ENCODE results near the gene CREM.

Gene CREM

DNA sequence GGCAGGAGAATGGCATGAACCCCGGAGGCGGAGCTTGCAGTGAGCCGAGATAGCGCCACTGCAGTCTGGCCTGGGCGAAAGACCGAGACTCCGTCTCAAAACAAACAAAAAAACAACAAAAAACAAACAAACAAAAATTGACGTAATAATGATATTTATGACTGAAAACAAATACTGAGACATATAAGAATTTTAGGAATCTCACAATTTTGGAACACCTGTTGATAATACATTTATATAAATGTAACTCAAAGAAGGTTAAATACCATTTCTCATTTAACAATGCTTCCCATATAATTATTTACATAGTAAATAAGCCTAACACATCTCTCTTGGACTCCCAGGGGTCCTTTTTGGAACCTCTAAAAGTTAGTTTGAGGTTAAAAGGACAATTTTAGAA, 107.4 kb downstream of the CREM start:
- Mint-ChIP-seq H3K27ac (no peak overlapping the region), H3K4me3 (no peak overlapping the region), H3K36me3 (ENCODE audit: low read depth) (no peaks in the 10 kb centered on the region), H3K27me3 (ENCODE audit: low read depth, poor library complexity) (no peaks in the 10 kb centered on the region), H3K9me3 (no peaks in the 10 kb centered on the region), H3K4me1 (peaks cover 11% of the 10 kb centered on the region)
- DNase-seq, result no peak
- TF ChIP-seq, protein P1, sequence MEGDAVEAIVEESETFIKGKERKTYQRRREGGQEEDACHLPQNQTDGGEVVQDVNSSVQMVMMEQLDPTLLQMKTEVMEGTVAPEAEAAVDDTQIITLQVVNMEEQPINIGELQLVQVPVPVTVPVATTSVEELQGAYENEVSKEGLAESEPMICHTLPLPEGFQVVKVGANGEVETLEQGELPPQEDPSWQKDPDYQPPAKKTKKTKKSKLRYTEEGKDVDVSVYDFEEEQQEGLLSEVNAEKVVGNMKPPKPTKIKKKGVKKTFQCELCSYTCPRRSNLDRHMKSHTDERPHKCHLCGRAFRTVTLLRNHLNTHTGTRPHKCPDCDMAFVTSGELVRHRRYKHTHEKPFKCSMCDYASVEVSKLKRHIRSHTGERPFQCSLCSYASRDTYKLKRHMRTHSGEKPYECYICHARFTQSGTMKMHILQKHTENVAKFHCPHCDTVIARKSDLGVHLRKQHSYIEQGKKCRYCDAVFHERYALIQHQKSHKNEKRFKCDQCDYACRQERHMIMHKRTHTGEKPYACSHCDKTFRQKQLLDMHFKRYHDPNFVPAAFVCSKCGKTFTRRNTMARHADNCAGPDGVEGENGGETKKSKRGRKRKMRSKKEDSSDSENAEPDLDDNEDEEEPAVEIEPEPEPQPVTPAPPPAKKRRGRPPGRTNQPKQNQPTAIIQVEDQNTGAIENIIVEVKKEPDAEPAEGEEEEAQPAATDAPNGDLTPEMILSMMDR (IDR thresholded peaks at IDR 0.05), result no peak

DNA sequence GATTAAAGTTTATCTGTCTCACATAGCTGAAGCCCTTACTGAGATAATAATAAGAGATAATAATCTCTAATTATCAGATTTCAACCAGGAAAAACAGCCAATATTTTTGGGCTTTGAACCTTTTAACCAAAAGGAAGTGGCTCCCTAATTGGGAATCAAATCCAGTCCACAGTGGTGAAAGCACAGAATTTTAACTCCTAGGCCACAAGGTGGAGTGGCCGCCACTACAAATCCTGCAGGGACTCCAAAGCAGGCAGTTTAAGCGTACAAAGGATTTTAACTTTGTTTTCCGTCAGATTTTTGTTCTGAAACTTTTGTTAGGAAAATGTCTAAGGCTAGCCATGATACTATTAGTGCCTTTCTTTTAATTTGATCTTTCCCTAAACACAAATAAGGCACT, 110.1 kb downstream of the CREM start:
- Mint-ChIP-seq H3K27me3 (ENCODE audit: low read depth, poor library complexity) (no peaks in the 10 kb centered on the region), H3K4me1 (peaks cover 11% of the 10 kb centered on the region), H3K4me3 (no peak overlapping the region), H3K36me3 (ENCODE audit: low read depth) (no peaks in the 10 kb centered on the region), H3K27ac (no peak overlapping the region), H3K9me3 (no peaks in the 10 kb centered on the region)
- TF ChIP-seq, protein P1 (IDR thresholded peaks at IDR 0.05), result peak; percentile 32
- no peak for DNase-seq

DNA sequence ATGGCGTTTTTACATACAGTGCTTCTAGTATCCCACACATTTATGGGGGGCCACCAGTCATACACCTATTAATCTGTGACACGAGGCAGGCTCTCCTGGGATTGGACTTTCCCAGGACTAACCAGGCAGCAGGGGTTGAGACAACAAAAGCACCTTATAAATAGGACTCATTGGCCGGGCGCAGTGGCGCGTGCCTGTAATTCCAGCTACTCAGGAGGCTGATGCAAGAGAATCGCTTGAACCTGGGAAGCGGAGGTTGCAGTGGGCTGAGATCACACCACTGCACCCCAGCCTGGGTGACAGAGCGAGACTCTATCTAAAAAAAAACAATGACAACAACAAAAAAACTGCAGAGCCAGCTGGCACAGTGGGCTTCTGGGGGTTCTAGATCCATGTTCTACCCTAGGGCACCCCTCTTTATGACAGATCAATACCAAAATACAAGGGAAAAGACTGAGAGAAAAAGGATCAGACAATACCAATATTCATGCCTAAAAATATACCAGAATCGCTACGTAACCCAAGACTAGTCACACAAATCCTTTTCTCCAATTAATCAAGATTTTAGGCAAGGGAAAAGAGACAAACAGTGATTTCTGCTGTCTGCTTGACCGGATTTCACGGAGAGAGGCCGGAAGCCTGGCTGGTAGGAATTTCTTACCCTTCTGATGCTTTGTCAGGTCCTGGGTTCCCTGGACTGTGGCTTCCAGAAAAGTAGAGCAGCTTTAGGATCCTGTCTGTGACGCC, 111.3 kb downstream of the CREM start:
- no peaks in the 10 kb centered on the region for H3K9me3 Mint-ChIP-seq
- no peaks in the 10 kb centered on the region for H3K36me3 Mint-ChIP-seq (ENCODE audit: low read depth)
- TF ChIP-seq, protein P1 (IDR thresholded peaks at IDR 0.05), result no peak
- H3K27ac Mint-ChIP-seq, result peak overlapping the region; percentile 24
- peaks cover 11% of the 10 kb centered on the region for H3K4me1 Mint-ChIP-seq
- no peaks in the 10 kb centered on the region for H3K27me3 Mint-ChIP-seq (ENCODE audit: low read depth, poor library complexity)
- no peak overlapping the region for H3K4me3 Mint-ChIP-seq
- no peak for DNase-seq

DNA sequence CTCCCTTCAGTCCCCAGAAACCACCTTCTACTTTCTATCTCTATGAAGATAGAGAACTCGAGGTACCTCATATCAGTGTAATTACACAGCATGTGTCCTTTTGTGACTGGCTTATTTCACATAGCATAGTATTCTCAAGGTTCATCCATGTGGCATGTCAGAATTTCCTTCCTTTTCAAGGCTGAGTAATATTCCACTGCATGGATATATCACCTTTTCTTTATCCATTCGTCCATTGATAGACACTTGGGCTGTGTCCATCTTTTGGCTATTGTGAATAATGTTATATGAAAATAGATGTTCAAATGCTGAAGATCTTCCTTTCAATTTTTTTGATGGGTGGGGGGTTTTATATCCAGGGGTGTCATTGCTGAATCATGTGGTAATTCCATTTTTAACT, 117.9 kb downstream of the CREM start:
- Mint-ChIP-seq H3K27ac (no peak overlapping the region), H3K4me1 (peaks cover 12% of the 10 kb centered on the region), H3K27me3 (ENCODE audit: low read depth, poor library complexity) (peaks cover 4% of the 10 kb centered on the region), H3K4me3 (no peak overlapping the region), H3K36me3 (ENCODE audit: low read depth) (no peaks in the 10 kb centered on the region), H3K9me3 (no peaks in the 10 kb centered on the region)
- DNase-seq, result no peak
- TF ChIP-seq, protein P1 (IDR thresholded peaks at IDR 0.05), result no peak

DNA sequence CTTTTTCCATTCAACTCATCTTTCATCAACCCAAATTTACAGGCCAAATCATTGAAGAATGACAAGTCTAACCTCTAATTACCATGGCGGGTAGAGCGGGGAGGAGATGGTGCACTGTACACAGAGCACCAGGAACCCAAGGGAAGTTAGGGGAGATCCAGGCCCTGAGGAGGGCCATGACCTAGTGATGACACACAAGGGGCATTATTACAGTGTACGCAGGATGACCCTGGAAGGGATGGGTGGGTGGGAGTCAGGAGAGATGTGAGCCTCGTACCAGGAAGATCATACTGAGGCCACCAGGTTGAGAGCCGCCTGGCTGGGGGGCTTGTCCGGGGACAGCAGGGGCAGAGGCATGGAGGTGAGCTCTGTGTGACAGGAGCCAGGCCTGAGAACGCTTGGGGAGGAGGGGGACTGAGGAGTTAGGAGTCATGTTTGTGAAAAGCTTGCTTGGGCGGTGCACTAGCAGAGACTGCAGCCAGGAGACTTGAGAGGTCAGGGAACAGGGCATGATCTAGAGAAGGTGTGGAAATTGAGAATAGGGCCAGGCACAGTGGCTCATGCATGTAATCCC, 120.2 kb downstream of the CREM start:
- Mint-ChIP-seq H3K36me3 (ENCODE audit: low read depth) (no peaks in the 10 kb centered on the region), H3K4me1 (peaks cover 12% of the 10 kb centered on the region), H3K9me3 (no peaks in the 10 kb centered on the region), H3K27ac (no peak overlapping the region), H3K4me3 (no peak overlapping the region), H3K27me3 (ENCODE audit: low read depth, poor library complexity) (peaks cover 4% of the 10 kb centered on the region)
- TF ChIP-seq, protein P1 (IDR thresholded peaks at IDR 0.05), result no peak
- DNase-seq, result no peak
